Peyer's patch (tissue), 4 donors: ENCODE results near the gene APOBEC4. TPM values are rescaled to one million over a fixed set of nuclear protein-coding genes. Genes with fewer than 3 reads are reported as not detected.
"Not testable (repeated sequence)": the region's sequence is repeated elsewhere in the genome, so short reads cannot be mapped to it uniquely, and the experiment has no call there.

Experiments used
- DNase-seq, 3 donors: peaks; one replicate each; pipeline ENCODE4 v3.0.0-alpha.2; 2017 to 2019
- H3K27ac ChIP-seq, 4 donors: fragments of 200-600 bp; sonication (generic); one replicate each; pipeline ENCODE4 v1.5.1; 2016 to 2019
- H3K27me3 ChIP-seq, 2 donors: fragments of 200-600 bp; sonication (generic); one replicate each; pipeline ENCODE4 v1.5.1; 2019
- H3K36me3 ChIP-seq, 3 donors: fragments of 200-600 bp; sonication (generic); one replicate each; pipeline ENCODE4 v1.5.1; 2016 to 2019
- H3K4me1 ChIP-seq, 4 donors: fragments of 200-600 bp; sonication (generic); one replicate each; pipeline ENCODE4 v1.5.1; 2016 to 2019
- H3K4me3 ChIP-seq, 4 donors: fragments of 200-600 bp; sonication (generic); 1 replicate in 3 of 4; 2 replicates in 1 of 4; pipeline ENCODE4 v1.5.1; 2016 to 2019; ENCODE audit warnings: mild to moderate bottlenecking in 1 of 4
- H3K9me3 ChIP-seq, 4 donors: fragments of 200-600 bp; sonication (generic); one replicate each; pipeline ENCODE4 v1.5.1; 2016 to 2019; ENCODE audit warnings: mild to moderate bottlenecking in 1 of 4
- CTCF ChIP-seq, 6 experiments: fragments of 450-650 bp in 4 of 6; fragments of 200-600 bp in 2 of 6; sonication (generic) in 1 of 6; IDR thresholded peaks; one replicate each; pipeline ENCODE4 v1.5.1; 2017 to 2019; ENCODE audit warnings: antibody characterized with exemption in 6 of 6, mild to moderate bottlenecking in 3 of 6, moderate library complexity in 1 of 6
- POLR2A ChIP-seq, 2 donors: fragments of 450-650 bp; IDR thresholded peaks; one replicate each; pipeline ENCODE4 v1.5.1; 2017; ENCODE audit warnings: antibody characterized with exemption in 2 of 2, mild to moderate bottlenecking in 2 of 2, moderate library complexity in 2 of 2
- total RNA-seq, 4 donors: library from RNA; depleted of rRNA; stranded (reverse); fragments of >200 nt; gene quantifications; one replicate each; pipeline ENCODE4 v1.1.0, GENCODE V29; 2016

APOBEC4 gene
- total RNA-seq, 4 donors from 2014 or later = 0.85 TPM; not detected in 3

GRCh38 chr1:183689762-183690204, 36.7 kb upstream of the APOBEC4 start:
- Histone ChIP-seq H3K4me3 (no peak overlapping the region), H3K4me1 (no peaks in the 10 kb centered on the region), H3K36me3 (no peaks in the 10 kb centered on the region), H3K9me3 (no peaks in the 10 kb centered on the region), H3K27me3 (no peaks in the 10 kb centered on the region), H3K27ac (no peak overlapping the region)
- no peak for DNase-seq
- no peak for TF ChIP-seq POLR2A (IDR thresholded peaks at IDR 0.05)
- TF ChIP-seq CTCF (IDR thresholded peaks at IDR 0.05) = no peak

GRCh38 chr1:183688341-183689060, 35.4 kb upstream of the APOBEC4 start:
- Histone ChIP-seq H3K4me1 (no peaks in the 10 kb centered on the region), H3K27ac (no peak overlapping the region), H3K4me3 (no peak overlapping the region), H3K9me3 (no peaks in the 10 kb centered on the region), H3K27me3 (no peaks in the 10 kb centered on the region), H3K36me3 (no peaks in the 10 kb centered on the region)
- no peak for DNase-seq
- TF ChIP-seq CTCF (IDR thresholded peaks at IDR 0.05) = no peak
- TF ChIP-seq POLR2A (IDR thresholded peaks at IDR 0.05) = no peak

DNA sequence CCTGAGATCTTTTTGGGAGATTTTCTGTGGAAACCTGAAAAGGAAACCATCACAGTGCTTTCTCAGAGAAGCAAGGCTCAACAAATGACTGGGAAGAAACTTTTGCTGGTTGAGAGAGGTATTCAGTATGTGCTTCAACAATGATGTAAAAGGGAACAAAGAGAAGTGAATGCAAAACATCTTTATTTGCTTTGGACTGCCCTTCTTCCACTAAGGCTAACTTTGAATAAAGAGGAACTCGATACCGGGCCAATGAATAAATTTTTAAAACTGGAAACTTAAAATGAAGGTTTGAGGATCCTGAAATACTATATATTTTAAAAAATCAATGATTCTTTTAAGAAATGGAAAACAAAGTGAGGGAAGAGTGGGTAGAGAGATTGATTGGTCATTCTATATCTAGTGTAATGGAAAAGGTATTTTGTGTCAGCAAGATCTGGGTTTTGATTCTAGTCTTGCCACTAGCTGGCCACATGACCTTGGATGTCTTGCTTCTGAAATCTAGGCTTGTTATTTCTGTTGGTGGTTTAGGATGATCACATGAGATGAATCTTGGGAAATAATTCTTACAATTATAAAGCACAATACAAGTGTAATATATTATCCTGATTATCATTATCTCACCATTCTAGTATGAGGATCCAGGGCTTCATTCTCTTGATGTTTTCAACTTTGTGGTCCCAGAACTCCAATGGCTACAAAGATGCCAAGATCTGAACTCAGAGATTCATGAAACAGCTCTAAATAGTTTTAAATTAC, 34.6 kb upstream of the APOBEC4 start:
- Histone ChIP-seq H3K4me1 (no peaks in the 10 kb centered on the region), H3K4me3 (no peak overlapping the region)

GRCh38 chr1:183686229-183686628, 33.1 kb upstream of the APOBEC4 start:
- Histone ChIP-seq H3K9me3 (no peaks in the 10 kb centered on the region), H3K36me3 (no peaks in the 10 kb centered on the region), H3K27me3 (no peaks in the 10 kb centered on the region), H3K4me1 (no peaks in the 10 kb centered on the region), H3K27ac (no peak overlapping the region), H3K4me3 (no peak overlapping the region)
- no peak for DNase-seq
- no peak for TF ChIP-seq CTCF (IDR thresholded peaks at IDR 0.05)
- TF ChIP-seq POLR2A (IDR thresholded peaks at IDR 0.05) = no peak

More for the DNA sequence above, 34.6 kb upstream of the APOBEC4 start:
- no peak for DNase-seq
- Histone ChIP-seq H3K36me3 (no peaks in the 10 kb centered on the region), H3K27ac (no peak overlapping the region), H3K9me3 (no peaks in the 10 kb centered on the region), H3K27me3 (no peaks in the 10 kb centered on the region)
- TF ChIP-seq CTCF (IDR thresholded peaks at IDR 0.05) = no peak
- TF ChIP-seq POLR2A (IDR thresholded peaks at IDR 0.05) = no peak

GRCh38 chr1:183685112-183685713, 32.1 kb upstream of the APOBEC4 start:
- Histone ChIP-seq H3K9me3 (no peaks in the 10 kb centered on the region), H3K4me1 (no peaks in the 10 kb centered on the region), H3K36me3 (no peaks in the 10 kb centered on the region), H3K4me3 (no peak overlapping the region), H3K27ac (no peak overlapping the region), H3K27me3 (no peaks in the 10 kb centered on the region)
- DNase-seq = peak in 2 of 3 donors; percentile 20 to 58
- TF ChIP-seq POLR2A (IDR thresholded peaks at IDR 0.05) (no peak), CTCF (IDR thresholded peaks at IDR 0.05) (peak in 5 of 6 experiments; percentile 52 to 84 (median 82))

DNA sequence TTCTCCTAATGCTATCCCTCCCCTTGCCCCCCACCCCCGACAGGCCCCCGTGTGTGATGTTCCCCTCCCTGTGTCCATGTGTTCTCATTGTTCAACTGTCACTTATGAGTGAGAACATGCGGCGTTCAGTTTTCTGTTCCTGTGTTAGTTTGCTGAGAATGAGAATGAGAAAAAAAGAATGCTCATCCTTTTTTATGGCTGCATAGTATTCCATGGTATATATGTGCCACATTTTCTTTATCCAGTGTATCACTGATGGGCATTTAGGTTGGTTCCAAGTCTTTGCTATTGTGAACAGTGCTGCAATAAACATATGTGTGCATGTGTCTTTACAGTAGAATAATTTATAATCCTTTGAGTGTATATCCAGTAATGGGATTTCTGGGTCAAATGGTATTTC, 26.2 kb upstream of the APOBEC4 start:
- not testable (repeated sequence) for H3K36me3 ChIP-seq, H3K4me1 ChIP-seq, DNase-seq, H3K4me3 ChIP-seq, H3K27ac ChIP-seq, H3K27me3 ChIP-seq, H3K9me3 ChIP-seq
